Bronchus fibroblast of lung (primary cell): ENCODE measurements around the gene CFHR1. TPM values are rescaled to one million over a fixed set of nuclear protein-coding genes. Genes with fewer than 3 reads are reported as not detected.

Source experiments
- total RNA-seq: library from RNA; depleted of rRNA; stranded (reverse); fragments of >200 nt; gene quantifications from 2 replicates; pipeline ENCODE4 v1.2.3, GENCODE V29; 2015

Gene CFHR1
- 0.17 TPM in 1 of 2 replicates, not detected in the other for total RNA-seq

GRCh38 chr1:196819531-196819930 lies at the start of gene CFHR1:
CFHR1 (plus strand) TSS chr1:196819731; CDS start chr1:196819845, 114 bp downstream.

GRCh38 chr1:196774603-196775002 lies 44.9 kb upstream of the CFHR1 start, which contains the start of gene CFHR3:
CFHR3 (plus strand) TSS chr1:196774840; CDS start chr1:196774887, 47 bp downstream.

Other genes starting within 250 kb of the CFHR1 start
- 1.3 and 1.6 TPM in 2 replicates for gene KCNT2, start 211.3 kb upstream of the CFHR1 start, total RNA-seq
- 30.6 and 35.6 TPM in 2 replicates for gene CFH, start 167.7 kb upstream of the CFHR1 start, total RNA-seq
- gene CFHR3, start 44.9 kb upstream of the CFHR1 start, total RNA-seq = not detected in 2 replicates
- gene CFHR4, start 68.3 kb downstream of the CFHR1 start, total RNA-seq = not detected in 2 replicates
- gene CFHR2, start 124.0 kb downstream of the CFHR1 start, total RNA-seq = not detected in 2 replicates
- gene CFHR5, start 157.8 kb downstream of the CFHR1 start, total RNA-seq = not detected in 2 replicates
- gene F13B, start 247.5 kb downstream of the CFHR1 start, total RNA-seq = not detected in 2 replicates